Panc1 (cell line): ENCODE results near the gene GDPD3. TPM values are rescaled to one million over a fixed set of nuclear protein-coding genes. Genes with fewer than 3 reads are reported as not detected.

ENCODE experiments used
- ATAC-seq: fragments of 200-7000 bp; cut with Tn5 transposase; 2 replicates; pipeline ENCODE4 v1.9.1; 2020; ENCODE audit warnings: mild to moderate bottlenecking, moderate library complexity
- BruUV-seq: library from RNA; stranded (reverse); fragments of 400-500 nt; replicated peaks from 2 replicates; lab custom pipeline; 2021; lab: Mats Ljungman, UMichigan
- CTCF ChIA-PET: fragments of 300-600 bp; sonication (Branson Sonifier 250); formaldehyde crosslinking; loops from one replicate; lab custom pipeline; 2022; ENCODE audit warnings: antibody characterized with exemption; lab: Charles Lee
- POLR2A ChIA-PET: fragments of 300-600 bp; sonication (Branson Sonifier 250); formaldehyde crosslinking; loops from one replicate; lab custom pipeline; 2022; ENCODE audit warnings: antibody characterized with exemption; lab: Charles Lee
- DNase-seq: peaks from one replicate; pipeline ENCODE4 v3.0.0-alpha.2; 2010; ENCODE audit warnings: low read depth, low spot score
- H3K27ac ChIP-seq: 2 replicates; pipeline ENCODE4 v1.5.1; 2011; ENCODE audit warnings: mild to moderate bottlenecking, low read length, inconsistent platforms
- H3K27me3 ChIP-seq: fragments of 200-500 bp; sonication (Bioruptor generic); 2 replicates; pipeline ENCODE4 v1.6.0; 2014; ENCODE audit warnings: low read length, inconsistent platforms; ENCODE audit not compliant: control insufficient read depth, insufficient read depth
- H3K36me3 ChIP-seq: fragments of 200-500 bp; sonication (Bioruptor generic); 2 replicates; pipeline ENCODE4 v1.5.1; 2014; ENCODE audit warnings: inconsistent platforms, mild to moderate bottlenecking, low read length, moderate library complexity; ENCODE audit not compliant: control insufficient read depth, insufficient read depth
- H3K4me1 ChIP-seq: 2 replicates; pipeline ENCODE4 v1.5.1; 2011; ENCODE audit warnings: inconsistent platforms, mild to moderate bottlenecking, low read length, moderate library complexity; ENCODE audit not compliant: control insufficient read depth, insufficient read depth
- H3K4me3 ChIP-seq, 2 experiments: 2 replicates each; pipeline ENCODE4 v1.5.1; 2011 to 2012; ENCODE audit warnings: low read depth in 2 of 2, low read length in 2 of 2, mild to moderate bottlenecking in 2 of 2, inconsistent platforms in 1 of 2, moderate library complexity in 1 of 2
- H3K9me3 ChIP-seq: fragments of 200-500 bp; sonication (Bioruptor generic); 2 replicates; pipeline ENCODE4 v1.5.1; 2014; ENCODE audit warnings: low read depth, mild to moderate bottlenecking, inconsistent platforms, low read length, moderate library complexity; ENCODE audit not compliant: control insufficient read depth, insufficient read depth
- CTCF ChIP-seq: fragments of 450-650 bp; IDR thresholded peaks from 2 replicates; pipeline ENCODE4 v1.5.1; 2017; ENCODE audit warnings: mild to moderate bottlenecking
- POLR2AphosphoS5 ChIP-seq: IDR thresholded peaks from 2 replicates; pipeline ENCODE4 v1.6.1; 2012; ENCODE audit warnings: mild to moderate bottlenecking, low read depth, low read length, moderate library complexity
- REST ChIP-seq, 2 experiments: IDR thresholded peaks; 2 replicates each; pipeline ENCODE4 v1.6.1; 2011 to 2012; ENCODE audit warnings: low read depth in 2 of 2, control low read depth in 1 of 2, low read length in 1 of 2, mild to moderate bottlenecking in 1 of 2, moderate library complexity in 1 of 2; ENCODE audit not compliant: insufficient read depth in 1 of 2
- SIN3A ChIP-seq: IDR thresholded peaks from 2 replicates; pipeline ENCODE4 v1.6.1; 2012; ENCODE audit warnings: low read depth, mild to moderate bottlenecking, low read length, moderate library complexity, borderline replicate concordance; ENCODE audit not compliant: insufficient read depth
- TCF7L2 ChIP-seq: IDR thresholded peaks from 2 replicates; pipeline ENCODE4 v1.6.1; 2011; ENCODE audit warnings: mild to moderate bottlenecking, low read depth, low read length, inconsistent platforms
- in situ Hi-C: cut with HindIII; loops from 2 replicates; pipeline ENCODE4 v1.10.0; 2016; ENCODE audit warnings: low sequenced_read_pairs, low pct_unique_long_range_greater_than_20kb
- intact Hi-C: fragments of 100-400 bp; cut with micrococcal nuclease; formaldehyde crosslinking; loops from one replicate; pipeline ENCODE4 v1.10.0; 2022; ENCODE audit not compliant: unreplicated experiment
- total RNA-seq: library from RNA; stranded (reverse); gene quantifications from one replicate; pipeline ENCODE4 v1.2.1, GENCODE V29; 2021; ENCODE audit not compliant: unreplicated experiment

GDPD3 gene
- total RNA-seq, 1 experiment from 2014 or later: 2.5 TPM

GRCh38 chr16:30065943-30066760 is 47.2 kb downstream of the GDPD3 start:
- DNase-seq: no peak
- H3K27me3 ChIP-seq: no peaks in the 10 kb centered on the region
- peak; percentile 8 for ATAC-seq
- H3K36me3 ChIP-seq: peaks cover 31% of the 10 kb centered on the region
- peak overlapping the region; percentile 96 for H3K27ac ChIP-seq
- CTCF ChIA-PET: interaction anchor here (0.8 kb wide), 1 partner anchor 11 kb away, joined by 3 read pairs; no protein-coding TSS in a partner anchor
- H3K9me3 ChIP-seq: no peaks in the 10 kb centered on the region
- intact Hi-C loops: no loop called here
- in situ Hi-C loops: no loop called here
- H3K4me3 ChIP-seq: peak overlapping the region; percentile 90 to 92
- POLR2A ChIA-PET: interaction anchor here (0.6 to 1.3 kb wide), 5 partner anchors 11 to 692 kb away, joined by 3 to 11 read pairs (median 5); partner anchors contain the start of gene ZNF771
- BruUV-seq: no TSS peak
- H3K4me1 ChIP-seq: peaks cover 43% of the 10 kb centered on the region
- TF ChIP-seq POLR2AphosphoS5 (peak; percentile 32; the same call in 1 of the 2 replicates), REST (IDR thresholded peaks at IDR 0.05; ENCODE audit: insufficient read depth in 1 of 2, low read depth in 2 of 2, low read length in 1 of 2) (no peak)

GRCh38 chr16:30065102-30065942 is 48.0 kb downstream of the GDPD3 start, which contains the start of gene ALDOA:
ALDOA (plus strand) TSS chr16:30065760; CDS start chr16:30066898, 1,138 bp downstream.
- no peaks in the 10 kb centered on the region for H3K27me3 ChIP-seq
- TSS peak; percentile 89 for BruUV-seq
- TF ChIP-seq CTCF: no peak
- TF ChIP-seq POLR2AphosphoS5: peak; percentile 86
- peak in 1 of 2 experiments; percentile 35; a peak in 1 of 4 replicates for TF ChIP-seq REST (IDR thresholded peaks at IDR 0.05; ENCODE audit: insufficient read depth in 1 of 2, low read depth in 2 of 2, low read length in 1 of 2)
- no peak; the same call in 1 of the 2 replicates for TF ChIP-seq TCF7L2
- peak; percentile 27; the same call in 1 of the 2 replicates for TF ChIP-seq SIN3A
- peaks cover 41% of the 10 kb centered on the region for H3K4me1 ChIP-seq
- ATAC-seq: peak; percentile 88
- H3K27ac ChIP-seq: peak within 1 kb of the TSS; percentile 96
- H3K9me3 ChIP-seq: no peaks in the 10 kb centered on the region
- peak within 1 kb of the TSS; percentile 90 to 92 for H3K4me3 ChIP-seq
- peak; percentile 86 for DNase-seq
- in situ Hi-C loops: no loop called here
- ChIA-PET CTCF (interaction anchor here (0.5 to 0.6 kb wide), 2 partner anchors 21 to 344 kb away, joined by 3 read pairs; no protein-coding TSS in a partner anchor), POLR2A (interaction anchor here (0.5 to 1.3 kb wide), 5 partner anchors 9 to 693 kb away, joined by 3 to 11 read pairs (median 5); a partner anchor contains a TSS)
- intact Hi-C loops: no loop called here
- H3K36me3 ChIP-seq: peaks cover 31% of the 10 kb centered on the region
